Left renal pelvis (tissue), 4 donors: ENCODE data around the gene GLI2. TPM values are rescaled to one million over a fixed set of nuclear protein-coding genes. Genes with fewer than 3 reads are reported as not detected.

Experiments used
- DNase-seq, 4 donors: peaks; one replicate each; pipeline ENCODE4 v3.0.0-alpha.2; 2013; ENCODE audit warnings: low read depth in 4 of 4, low spot score in 3 of 4
- polyA plus RNA-seq, 4 donors: library from polyadenylated mRNA; unstranded; fragments of 120-200 nt; gene quantifications; one replicate each; pipeline ENCODE4 v1.2.1, GENCODE V29; 2013; ENCODE audit not compliant: insufficient read length in 4 of 4

GLI2 gene
- polyA plus RNA-seq, 4 donors: 8.0 to 34.8 (median 10.7) TPM

GRCh38 chr2:120711694-120712093 lies 24.0 kb upstream of the GLI2 start:
- DNase-seq: no peak

- DNase-seq: peak in 1 of 4 donors; percentile 35
Measured at GRCh38 chr2:120712180-120712681, 23.4 kb upstream of the GLI2 start.

- DNase-seq: no peak
Measured at GRCh38 chr2:120715353-120715752, 20.3 kb upstream of the GLI2 start.

GRCh38 chr2:120715941-120716340 lies 19.7 kb upstream of the GLI2 start:
- DNase-seq: no peak

GRCh38 chr2:120716641-120717585 lies 18.8 kb upstream of the GLI2 start:
- DNase-seq: no peak

GRCh38 chr2:120719491-120719890 lies 16.2 kb upstream of the GLI2 start:
- no peak for DNase-seq

GRCh38 chr2:120720231-120720630 lies 15.4 kb upstream of the GLI2 start:
- no peak for DNase-seq

GRCh38 chr2:120720746-120721375 lies 14.8 kb upstream of the GLI2 start:
- no peak for DNase-seq

GRCh38 chr2:120722246-120722567 lies 13.5 kb upstream of the GLI2 start:
- no peak for DNase-seq

- no peak for DNase-seq
Measured at GRCh38 chr2:120722568-120723421, 12.9 kb upstream of the GLI2 start.

- no peak for DNase-seq
Measured at GRCh38 chr2:120726245-120726644, 9.4 kb upstream of the GLI2 start.

- DNase-seq: no peak
Measured at GRCh38 chr2:120729406-120730399, 6.0 kb upstream of the GLI2 start.

- DNase-seq: no peak
Measured at GRCh38 chr2:120731175-120731574, 4.5 kb upstream of the GLI2 start.

- no peak for DNase-seq
Measured at GRCh38 chr2:120732506-120733237, 3.0 kb upstream of the GLI2 start.

GRCh38 chr2:120733238-120733932 lies 2.3 kb upstream of the GLI2 start:
- no peak for DNase-seq

GRCh38 chr2:120734930-120735651 lies 577 bp upstream of the GLI2 start:
- DNase-seq: no peak

- no peak for DNase-seq
Measured at GRCh38 chr2:120736202-120736623, 545 bp downstream of the GLI2 start.
